HCEC 1CT (cell line): ENCODE data around the gene BAX.

Experiments used
- DNase-seq: peaks from one replicate; pipeline ENCODE4 v3.0.0-alpha.2; 2017

The BAX gene

DNA sequence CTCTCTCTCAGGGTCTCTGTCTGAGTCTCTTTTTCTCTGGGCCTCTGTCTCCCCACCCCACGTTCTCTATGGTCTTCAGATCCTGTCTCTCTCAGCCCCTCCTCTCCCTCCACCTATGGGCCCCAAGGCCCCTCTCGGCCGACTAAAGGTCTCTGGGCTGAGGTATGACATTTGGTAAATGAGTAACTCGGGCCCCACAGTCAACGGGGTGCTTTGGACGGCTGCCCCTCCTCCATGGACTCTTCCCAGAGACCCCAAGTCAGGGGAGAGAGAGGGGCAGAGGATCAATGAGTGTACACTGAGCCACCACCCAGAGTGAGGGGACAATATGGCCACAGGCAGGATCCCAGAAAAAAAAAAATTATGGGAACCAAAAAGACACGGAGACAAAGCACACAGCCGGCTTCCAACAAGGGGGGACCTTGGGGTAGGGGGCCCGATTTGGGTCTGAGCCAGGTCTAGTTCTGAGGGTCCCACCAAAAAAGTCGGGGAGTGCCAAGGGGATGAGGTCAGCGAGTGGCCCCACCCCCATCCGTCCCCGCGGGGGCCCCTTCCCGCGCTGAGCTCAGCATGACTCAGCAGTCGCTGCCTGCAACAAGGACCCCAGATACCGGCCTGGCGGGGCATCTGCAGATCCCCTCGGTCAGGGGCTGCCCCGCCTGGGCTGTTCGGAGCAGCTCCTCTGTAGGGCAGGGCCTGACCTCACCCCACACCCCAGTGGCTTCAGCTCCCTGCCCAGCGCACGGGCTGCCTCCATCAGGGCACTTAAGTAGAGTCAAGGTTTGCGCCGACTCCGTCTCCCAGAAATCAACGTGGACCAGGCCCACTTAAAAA lies 8.9 kb downstream of the BAX start:
- DNase-seq, result peak; percentile 72

DNA sequence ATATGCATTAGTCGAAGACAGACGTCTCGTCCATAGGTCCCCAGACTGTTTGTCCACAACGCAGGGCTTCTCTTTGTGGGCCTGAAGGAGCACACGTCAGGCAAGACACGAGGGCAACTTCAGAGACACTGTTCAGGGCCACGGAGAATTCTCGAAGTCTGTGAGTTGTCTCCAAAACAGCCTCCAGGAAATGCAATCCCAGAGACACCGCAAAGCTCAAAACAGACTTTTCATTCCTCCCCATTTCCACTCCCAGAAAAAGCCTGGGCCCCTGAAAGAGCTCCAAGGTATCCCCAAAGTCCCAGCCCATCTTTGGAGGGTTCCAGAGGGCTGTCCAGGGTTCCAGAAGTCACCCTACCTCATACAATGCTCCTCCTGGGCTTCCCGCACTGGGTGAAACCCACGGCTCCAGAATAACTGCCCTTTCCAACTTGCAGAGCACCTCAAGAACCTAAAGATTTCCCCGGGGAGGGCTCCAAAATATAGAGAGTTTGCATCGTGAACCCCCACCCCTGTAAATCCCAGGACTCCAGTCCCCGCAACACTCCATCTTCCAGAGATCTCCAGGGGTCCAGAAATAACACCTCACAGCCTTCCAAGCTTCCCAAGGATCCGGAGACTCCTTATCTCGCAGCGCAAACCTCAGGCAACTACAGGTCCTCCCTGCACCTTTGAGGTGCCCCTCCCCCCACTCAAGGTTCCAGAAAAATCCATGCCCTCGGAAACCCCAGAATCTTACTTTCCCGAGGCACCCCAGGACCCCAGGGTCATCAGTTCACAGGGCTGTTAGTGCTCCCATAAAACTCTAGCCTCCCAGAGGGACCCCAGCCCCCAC lies 9.7 kb downstream of the BAX start:
- DNase-seq, result peak; percentile 49

DNA sequence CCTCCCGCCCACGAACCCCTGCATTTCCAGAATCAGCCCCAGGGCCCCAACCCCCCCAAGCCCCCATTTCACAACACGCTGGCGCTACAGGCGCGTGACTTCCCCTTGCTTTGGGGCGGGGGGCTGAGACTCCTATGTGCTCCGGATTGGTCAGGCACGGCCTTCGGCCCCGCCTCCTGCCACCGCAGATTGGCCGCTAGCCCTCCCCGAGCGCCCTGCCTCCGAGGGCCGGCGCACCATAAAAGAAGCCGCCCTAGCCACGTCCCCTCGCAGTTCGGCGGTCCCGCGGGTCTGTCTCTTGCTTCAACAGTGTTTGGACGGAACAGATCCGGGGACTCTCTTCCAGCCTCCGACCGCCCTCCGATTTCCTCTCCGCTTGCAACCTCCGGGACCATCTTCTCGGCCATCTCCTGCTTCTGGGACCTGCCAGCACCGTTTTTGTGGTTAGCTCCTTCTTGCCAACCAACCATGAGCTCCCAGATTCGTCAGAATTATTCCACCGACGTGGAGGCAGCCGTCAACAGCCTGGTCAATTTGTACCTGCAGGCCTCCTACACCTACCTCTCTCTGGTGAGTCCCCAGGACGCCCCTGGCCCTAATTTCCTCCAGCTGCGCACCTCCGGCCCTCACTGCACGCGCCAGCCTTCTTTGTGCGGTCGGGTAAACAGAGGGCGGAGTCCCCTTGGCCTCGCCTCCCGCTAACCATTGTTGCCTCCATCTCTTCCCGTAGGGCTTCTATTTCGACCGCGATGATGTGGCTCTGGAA lies 10.5 kb downstream of the BAX start, which contains the start of gene FTL:
Gene FTL, plus strand, starts transcription at position 270 of the 766 bp plus-strand sequence. Its CDS starts 199 bp downstream, at position 469.
- peak; percentile 95 for DNase-seq

DNA sequence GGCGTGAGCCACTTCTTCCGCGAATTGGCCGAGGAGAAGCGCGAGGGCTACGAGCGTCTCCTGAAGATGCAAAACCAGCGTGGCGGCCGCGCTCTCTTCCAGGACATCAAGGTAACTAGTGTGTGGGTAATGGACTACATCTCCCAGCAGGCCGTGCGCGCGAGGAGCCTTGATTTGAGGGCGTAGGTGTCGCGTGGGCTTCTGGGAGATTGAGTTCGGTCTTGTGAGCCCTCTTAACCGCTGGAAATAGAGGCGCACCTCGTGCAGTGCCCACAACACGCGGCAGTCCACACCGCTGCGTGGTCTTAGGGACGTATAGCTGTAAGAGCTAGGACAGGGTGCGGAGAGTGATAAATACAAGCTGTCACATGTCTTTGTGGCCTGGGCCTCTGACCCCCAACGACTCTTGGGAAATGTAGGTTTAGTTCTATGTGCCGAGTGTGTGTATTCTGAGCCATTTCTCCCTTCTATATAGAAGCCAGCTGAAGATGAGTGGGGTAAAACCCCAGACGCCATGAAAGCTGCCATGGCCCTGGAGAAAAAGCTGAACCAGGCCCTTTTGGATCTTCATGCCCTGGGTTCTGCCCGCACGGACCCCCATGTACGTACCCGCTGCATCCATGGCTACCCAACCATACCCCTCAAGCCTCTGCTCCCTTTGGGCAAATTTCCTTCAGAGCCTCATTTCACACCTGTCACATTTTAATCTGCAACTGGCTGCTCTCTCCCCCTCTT lies 11.3 kb downstream of the BAX start:
- DNase-seq, result peak; percentile 64

- peak; percentile 24 for DNase-seq
Measured at GRCh38 chr19:48966541-48967345, 12.1 kb downstream of the BAX start.

GRCh38 chr19:48967346-48968178 lies 12.9 kb downstream of the BAX start:
- DNase-seq, result peak; percentile 77

GRCh38 chr19:48968179-48968661 lies 13.5 kb downstream of the BAX start:
- DNase-seq, result no peak

- DNase-seq, result no peak
Measured at GRCh38 chr19:48968813-48969218, 14.1 kb downstream of the BAX start.

GRCh38 chr19:48969276-48970138 lies 14.8 kb downstream of the BAX start:
- DNase-seq, result peak; percentile 29

GRCh38 chr19:48970139-48970766 lies 15.6 kb downstream of the BAX start:
- DNase-seq, result no peak

GRCh38 chr19:48970923-48971395 lies 16.3 kb downstream of the BAX start:
- peak; percentile 65 for DNase-seq

- DNase-seq, result no peak
Measured at GRCh38 chr19:48975947-48976847, 21.5 kb downstream of the BAX start.

- no peak for DNase-seq
Measured at GRCh38 chr19:48977061-48977460, 22.4 kb downstream of the BAX start.

DNA sequence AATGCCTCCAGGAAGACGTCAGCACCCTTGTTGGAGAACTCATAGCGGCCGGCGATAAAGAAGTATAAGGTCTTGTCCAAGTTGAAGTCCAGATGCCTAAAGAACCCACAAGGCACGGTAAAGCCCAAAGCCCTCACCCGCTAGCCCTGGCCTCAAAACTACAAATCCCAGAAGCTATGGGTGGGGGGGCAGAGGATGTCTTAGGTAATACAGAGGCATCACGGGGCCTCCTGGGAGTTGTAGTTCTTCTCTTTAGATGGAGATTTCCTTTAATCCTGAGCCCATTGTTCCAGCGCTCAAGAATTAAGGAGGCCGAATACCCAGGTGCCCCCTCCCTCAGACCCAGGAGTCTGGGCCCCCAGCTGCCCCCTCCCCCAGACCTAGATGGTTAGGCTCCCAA lies 27.6 kb downstream of the BAX start:
- DNase-seq, result no peak

GRCh38 chr19:48985711-48986110 lies 31.0 kb downstream of the BAX start:
- no peak for DNase-seq

GRCh38 chr19:48986211-48986610 lies 31.5 kb downstream of the BAX start:
- no peak for DNase-seq

DNA sequence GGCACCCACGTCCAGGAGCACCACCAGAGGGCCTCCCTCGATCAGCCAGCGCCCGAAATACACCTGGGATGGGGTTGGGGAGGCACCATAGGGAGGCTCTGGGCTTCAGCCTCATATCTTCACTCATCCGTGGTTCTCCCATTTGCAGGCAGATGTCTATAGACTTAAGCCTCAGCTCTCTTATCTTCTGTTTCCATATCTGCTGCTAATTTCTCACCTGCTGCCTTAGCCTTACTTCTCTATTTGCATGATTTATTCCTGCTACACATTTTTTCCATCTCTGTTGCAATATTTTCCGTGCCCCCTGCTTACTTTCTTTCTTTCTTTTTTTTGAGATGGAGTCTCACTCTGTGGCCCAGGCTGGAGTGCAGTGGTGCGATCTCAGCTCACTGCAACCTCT lies 32.6 kb downstream of the BAX start:
- no peak for DNase-seq

DNA sequence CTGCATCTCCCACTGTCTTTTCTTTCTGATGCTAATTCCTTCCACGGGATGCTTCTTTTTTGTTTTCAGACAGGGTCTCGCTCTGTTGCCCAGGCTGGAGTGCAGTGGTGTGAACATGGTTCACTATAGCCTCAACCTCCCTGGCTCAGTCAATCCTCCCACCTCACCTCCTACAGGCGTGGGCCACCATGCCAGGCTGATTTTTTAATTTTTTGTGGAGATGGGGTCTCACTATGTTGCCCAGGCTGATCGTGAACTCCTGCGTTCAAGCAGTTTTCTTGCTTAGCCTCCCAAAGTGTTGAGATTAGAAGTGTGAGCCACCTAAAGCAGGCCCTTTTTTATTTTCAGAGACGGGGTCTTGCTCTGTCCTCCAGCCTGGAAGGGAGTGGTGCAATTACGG lies 33.6 kb downstream of the BAX start:
- no peak for DNase-seq
